HG03575 (cell line): Measurements from ENCODE around the gene OMG.
"Not testable (repeated sequence)": the region's sequence is repeated elsewhere in the genome, so short reads cannot be mapped to it uniquely, and the experiment has no call there.

Source experiments
- ATAC-seq: cut with Tn5 transposase; IDR thresholded peaks from one replicate; pipeline ENCODE4 v1.9.1; 2021; ENCODE audit not compliant: unreplicated experiment, insufficient number of reproducible peaks, low FRiP score; ENCODE audit errors: extremely low read depth

Gene OMG

DNA sequence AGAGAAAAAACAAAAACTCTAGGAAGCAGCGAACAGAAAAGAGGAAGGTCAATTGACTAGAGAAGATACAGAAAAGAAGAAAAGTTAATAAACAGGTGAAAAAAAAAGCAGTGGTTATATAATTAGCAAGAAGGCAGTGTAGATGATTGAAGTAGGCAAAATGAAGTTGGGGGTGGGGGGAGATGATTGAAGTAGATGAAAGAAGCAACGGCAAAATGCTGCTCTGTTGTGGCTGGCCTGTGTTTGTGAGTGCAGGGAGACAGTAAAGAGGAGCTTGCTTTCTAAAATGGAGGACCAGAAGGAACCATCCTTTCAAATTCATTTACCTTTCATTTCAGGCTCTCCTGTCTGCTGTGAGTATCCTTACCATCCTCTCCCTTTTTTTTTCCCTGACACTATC is 13.2 kb upstream of the OMG start:
- no peak for ATAC-seq

DNA sequence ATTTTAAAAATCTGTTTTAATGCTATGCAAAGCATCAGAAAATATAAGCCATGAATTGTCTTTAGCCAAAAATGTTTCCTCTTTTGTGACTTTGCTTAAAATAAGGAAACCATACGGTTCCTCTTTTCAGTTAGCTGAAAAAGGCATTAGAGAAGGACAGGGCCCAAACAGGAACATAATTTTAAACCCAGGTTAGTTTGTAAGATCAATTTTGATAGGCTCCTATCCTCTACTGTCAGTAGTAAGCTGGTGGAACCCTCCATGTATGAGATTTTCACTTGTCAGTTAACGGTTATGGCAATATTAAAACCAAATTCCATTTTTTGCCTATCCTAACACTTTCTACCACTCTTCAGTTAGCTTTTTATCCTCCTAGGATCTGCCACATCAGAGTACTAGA is 12.5 kb upstream of the OMG start:
- no peak for ATAC-seq

GRCh38 chr17:31308372-31309334 is 11.6 kb upstream of the OMG start:
- no peak for ATAC-seq

GRCh38 chr17:31307640-31308039 is 10.6 kb upstream of the OMG start:
- ATAC-seq: no peak

DNA sequence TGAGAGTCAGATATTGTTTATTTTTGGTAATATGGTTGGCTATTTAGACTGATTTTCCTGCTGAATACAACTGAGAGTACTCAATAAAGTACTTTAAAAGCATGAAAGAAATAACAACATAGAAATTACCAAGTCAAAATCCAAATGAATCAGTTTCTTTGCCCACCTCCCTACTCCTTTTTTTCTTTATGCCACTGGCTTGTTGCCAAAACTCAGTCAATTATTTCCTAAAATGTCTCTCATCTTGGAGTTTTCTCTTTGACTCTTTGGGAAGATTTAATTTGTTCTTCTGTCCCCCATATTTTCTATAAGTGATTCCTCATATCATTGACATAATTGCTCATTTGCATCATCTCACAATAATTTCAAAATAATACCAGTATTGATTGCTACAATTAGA is 2.6 kb upstream of the OMG start:
- ATAC-seq: no peak

GRCh38 chr17:31296142-31296541 is 897 bp downstream of the OMG start:
- ATAC-seq: no peak

DNA sequence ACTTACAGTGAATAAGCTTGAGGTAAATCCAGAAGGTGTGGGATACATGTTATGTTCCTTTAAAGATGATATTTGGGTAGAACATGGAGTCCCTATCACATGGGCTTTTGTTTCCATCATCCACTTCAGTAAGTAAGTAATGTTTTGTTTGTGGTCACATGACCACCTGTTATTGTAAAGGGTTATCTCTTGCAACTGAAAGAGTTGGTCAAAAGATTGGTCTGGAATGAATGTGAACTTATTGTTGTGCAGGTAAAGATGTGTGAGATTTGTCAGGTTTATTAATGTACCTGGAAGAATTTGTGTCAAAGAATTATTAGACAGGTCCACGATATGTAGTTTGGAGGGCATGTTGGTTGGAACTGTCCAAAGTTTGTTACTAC is 1.6 kb downstream of the OMG start:
- no peak for ATAC-seq

DNA sequence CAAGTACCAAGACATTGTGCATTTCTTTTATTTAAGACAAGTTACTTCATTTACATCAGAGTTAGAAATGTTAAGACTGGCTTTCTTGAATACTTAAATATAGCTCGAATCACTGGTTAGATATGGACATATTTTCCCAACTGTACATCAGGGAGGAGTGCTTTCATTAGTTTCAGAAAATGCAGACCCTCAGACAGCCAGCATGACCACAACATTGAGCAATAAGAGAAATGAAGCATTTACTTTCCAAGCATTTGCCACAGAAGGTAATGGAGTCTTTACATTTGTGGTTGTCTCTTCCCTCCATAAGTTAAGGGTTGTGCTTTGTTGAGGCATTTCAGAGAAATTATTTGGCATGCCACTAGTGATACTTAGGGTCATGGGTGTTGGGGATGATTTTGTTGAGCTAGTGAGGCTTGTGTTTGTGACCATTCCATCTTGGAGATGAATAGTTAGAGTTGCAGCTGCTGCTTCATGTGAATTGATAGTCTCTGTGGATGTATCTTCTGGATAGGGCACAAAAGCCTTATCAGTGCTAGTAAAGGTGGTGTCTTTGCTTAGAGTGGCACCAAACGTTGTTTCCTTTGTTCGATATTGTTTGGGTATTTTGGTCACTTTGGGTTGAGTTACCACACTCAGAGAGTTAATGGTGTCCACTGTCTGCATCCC is 2.1 kb downstream of the OMG start:
- no peak for ATAC-seq

DNA sequence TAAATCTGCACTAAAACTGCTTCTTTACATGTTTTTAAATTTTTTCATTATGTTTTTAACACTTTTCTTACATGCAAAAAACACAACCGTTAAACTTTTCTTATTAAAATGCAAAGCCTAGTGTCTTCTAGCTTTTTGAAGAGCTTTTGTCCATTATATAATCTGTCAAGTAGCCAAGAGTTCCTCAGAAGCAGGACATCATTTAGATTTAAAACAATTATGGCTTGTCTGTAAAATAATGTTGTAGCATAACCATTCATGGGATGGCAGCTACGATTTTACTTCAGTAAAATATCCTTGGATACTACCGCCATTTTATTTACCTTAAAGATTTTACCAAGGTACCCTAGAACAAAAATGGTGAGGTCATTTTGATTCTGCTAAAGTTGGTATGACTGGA is 2.8 kb downstream of the OMG start:
- ATAC-seq: no peak

DNA sequence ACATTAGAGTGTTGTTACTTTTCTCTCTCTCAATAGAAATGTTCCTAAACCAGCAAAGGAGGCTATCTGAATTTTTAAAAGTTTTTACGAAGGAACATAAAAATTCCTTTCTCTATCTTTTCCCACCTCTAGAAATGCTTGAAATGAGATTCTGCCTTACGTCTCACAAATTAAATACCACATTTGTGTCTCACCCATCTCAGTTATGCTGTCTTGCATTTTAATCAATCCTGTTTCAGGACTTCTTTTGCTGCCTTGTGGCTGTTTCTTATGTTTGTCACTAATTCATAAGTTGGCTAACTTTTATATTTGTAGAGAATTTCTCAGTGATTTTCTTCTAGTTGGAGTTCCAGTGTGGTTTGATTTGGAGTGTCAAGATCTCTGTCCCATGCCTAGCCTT is 3.5 kb downstream of the OMG start:
- no peak for ATAC-seq

- ATAC-seq: no peak
These were observed 5.2 kb downstream of the OMG start for GRCh38 chr17:31291820-31292219.

DNA sequence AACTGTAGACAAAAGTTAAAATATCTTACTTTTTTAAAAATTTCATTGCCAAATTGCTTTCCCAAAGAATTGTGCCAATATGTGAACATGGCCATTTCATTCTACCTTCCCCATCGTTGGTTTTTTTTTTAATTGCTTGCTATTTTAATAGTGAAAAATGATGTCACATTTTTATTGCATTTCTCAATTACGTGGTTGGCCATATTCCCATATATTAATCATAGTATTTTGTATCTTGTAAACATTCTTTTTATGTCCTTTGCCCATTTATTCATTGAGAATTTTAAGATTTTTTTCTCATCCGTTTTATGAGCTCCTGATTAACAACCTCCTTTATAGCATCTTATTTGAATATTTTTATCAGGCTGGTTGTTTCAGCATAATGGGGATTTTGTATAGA is 7.2 kb downstream of the OMG start:
- ATAC-seq: no peak

GRCh38 chr17:31287932-31288331 is 9.1 kb downstream of the OMG start:
- not testable (repeated sequence) for ATAC-seq

DNA sequence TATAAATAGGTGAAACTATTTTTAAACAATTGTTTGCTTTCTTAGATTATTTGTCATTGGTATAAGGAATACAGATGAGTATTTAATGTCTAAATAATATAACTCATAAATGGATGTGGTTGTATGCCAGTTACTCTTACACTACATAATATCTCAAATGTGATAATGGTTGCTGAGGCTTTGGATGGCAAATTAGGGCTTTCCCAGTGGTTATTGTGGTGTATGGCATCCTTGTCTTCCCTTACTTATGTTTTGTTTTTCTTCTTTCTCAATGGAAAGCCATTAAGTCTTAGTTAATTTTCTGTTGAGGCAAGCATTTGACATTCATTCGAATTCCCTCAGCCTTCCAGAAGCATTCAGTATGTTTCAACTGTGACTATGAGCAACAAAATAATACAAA is 10.5 kb downstream of the OMG start:
- no peak for ATAC-seq

- ATAC-seq: no peak
These were observed 13.2 kb downstream of the OMG start for GRCh38 chr17:31283841-31284240.

DNA sequence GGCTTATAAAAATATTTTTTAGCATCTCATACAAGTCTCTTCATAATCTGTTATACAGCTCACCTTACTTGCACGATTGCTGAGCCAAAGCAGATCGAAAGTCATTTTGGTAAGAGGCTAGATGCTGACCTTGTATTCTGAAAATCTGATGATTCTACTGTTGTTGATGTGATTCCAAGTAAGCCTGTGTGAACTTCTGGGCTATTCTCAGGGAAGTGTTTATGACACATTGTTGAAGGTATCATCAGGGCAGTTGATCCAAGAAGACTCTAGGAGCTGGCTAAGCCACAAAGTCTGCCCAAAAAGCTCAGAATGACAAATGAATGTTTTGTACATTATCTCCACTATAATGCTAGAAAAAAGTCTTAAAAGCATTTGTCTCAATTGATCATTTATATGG is 16.0 kb downstream of the OMG start:
- no peak for ATAC-seq

- no peak for ATAC-seq
These were observed 17.6 kb downstream of the OMG start for GRCh38 chr17:31279401-31279800.

DNA sequence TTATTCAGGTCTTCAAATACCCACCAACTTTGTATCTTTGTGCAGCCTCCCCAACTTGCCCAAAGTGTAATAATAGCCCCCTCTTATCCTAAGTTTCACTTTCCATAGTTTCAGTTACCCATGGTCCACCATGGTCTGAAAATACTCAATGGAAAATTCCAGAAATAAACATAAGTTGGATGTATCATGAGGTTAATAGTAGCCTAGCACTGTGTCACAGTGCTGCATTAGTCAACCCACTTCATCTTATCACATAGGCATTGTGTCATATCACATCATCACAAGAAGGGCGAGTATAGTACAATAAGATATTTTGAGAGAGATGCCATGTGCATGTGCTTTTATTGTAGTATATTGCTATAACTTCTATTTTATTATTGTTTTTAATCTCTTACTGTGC is 21.9 kb downstream of the OMG start:
- ATAC-seq: no peak

DNA sequence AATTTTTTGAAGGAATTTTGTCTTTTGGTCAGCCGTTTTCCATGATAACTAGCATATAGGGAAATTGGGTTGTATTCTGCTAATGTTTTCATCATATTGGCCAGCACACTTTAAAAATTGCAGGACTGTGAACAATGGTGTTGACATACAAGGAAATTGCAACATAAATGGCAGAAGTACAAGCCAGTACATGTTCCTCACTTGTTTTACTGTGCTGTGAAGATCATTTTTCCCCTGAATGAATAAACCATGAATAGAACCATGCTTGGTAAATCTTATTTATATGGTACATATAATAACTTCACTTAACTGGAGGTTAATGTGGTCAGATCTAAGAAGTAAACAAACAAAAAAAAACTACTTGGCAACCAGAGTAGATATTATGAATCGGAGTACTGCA is 22.8 kb downstream of the OMG start:
- no peak for ATAC-seq

- no peak for ATAC-seq
These were observed 23.5 kb downstream of the OMG start for GRCh38 chr17:31273516-31273915.
